HCT116 (cell line): ENCODE data around the gene HMHB1. TPM values are rescaled to one million over a fixed set of nuclear protein-coding genes. Genes with fewer than 3 reads are reported as not detected.

ENCODE experiments used
- ATAC-seq: fragments of 200-7000 bp; cut with Tn5 transposase; 2 replicates; pipeline ENCODE4 v1.9.1; 2020; ENCODE audit warnings: mild to moderate bottlenecking, moderate library complexity
- BruUV-seq: library from RNA; stranded (reverse); fragments of 400-500 nt; replicated peaks from 2 replicates; lab custom pipeline; 2021; lab: Mats Ljungman, UMichigan
- CTCF ChIA-PET: fragments of 300-600 bp; sonication (Branson Sonifier 250); formaldehyde crosslinking; loops from one replicate; lab custom pipeline; 2021; ENCODE audit warnings: antibody characterized with exemption; lab: Charles Lee
- POLR2A ChIA-PET: fragments of 300-600, 350-600 bp; sonication (Branson Sonifier 250); formaldehyde crosslinking; loops from one replicate; lab custom pipeline; 2021; ENCODE audit warnings: antibody characterized with exemption; lab: Charles Lee
- RAD21 ChIA-PET, 2 experiments: fragments of 300-600 bp; sonication (Branson Sonifier 250); formaldehyde crosslinking; loops; one replicate each; lab custom pipeline; 2023; ENCODE audit warnings: low total read pairs in 2 of 2; ENCODE audit not compliant: uncharacterized antibody in 2 of 2, unreplicated experiment in 2 of 2, low non-redundant PET in 1 of 2; lab: Charles Lee
- DNase-seq: peaks from one replicate; pipeline ENCODE4 v3.0.0-alpha.2; 2010; ENCODE audit warnings: low read depth, low spot score
- H2AFZ ChIP-seq: fragments of 200-600 bp; shearing (Covaris generic), sonication (generic); 2 replicates; pipeline ENCODE4 v1.6.1; 2017; ENCODE audit warnings: low read depth, mixed run types, mixed read lengths, antibody characterized with exemption, low read length; ENCODE audit not compliant: poor library complexity, severe bottlenecking
- H3K27ac ChIP-seq: 2 replicates; pipeline ENCODE4 v1.5.1; 2012; ENCODE audit warnings: low read depth, low read length
- H3K27me3 ChIP-seq: fragments of 200-600 bp; sonication (generic); 2 replicates; pipeline ENCODE4 v1.6.1; 2016; ENCODE audit warnings: mixed run types, low read length, mixed read lengths; ENCODE audit not compliant: insufficient read depth
- H3K36me3 ChIP-seq, 2 experiments: fragments of 200-500 bp in 1 of 2; fragments of 200-600 bp in 1 of 2; sonication (Bioruptor generic) in 1 of 2; sonication (generic) in 1 of 2; 2 replicates each; pipeline versions ENCODE4 v1.5.1 to v1.6.1; 2014 to 2016; ENCODE audit warnings: low read length in 2 of 2, inconsistent platforms in 1 of 2, mixed read lengths in 1 of 2, mixed run types in 1 of 2; ENCODE audit not compliant: insufficient read depth in 2 of 2, control insufficient read depth in 1 of 2
- H3K4me1 ChIP-seq, 2 experiments: fragments of 200-600 bp in 1 of 2; sonication (generic) in 1 of 2; 2 replicates each; pipeline versions ENCODE4 v1.5.1 to v1.6.1; 2012 to 2017; ENCODE audit warnings: low read length in 2 of 2, inconsistent platforms in 1 of 2, mild to moderate bottlenecking in 1 of 2, mixed read lengths in 1 of 2, mixed run types in 1 of 2, moderate library complexity in 1 of 2; ENCODE audit not compliant: insufficient read depth in 2 of 2, control insufficient read depth in 1 of 2
- H3K4me2 ChIP-seq: fragments of 200-600 bp; sonication (generic); 2 replicates; pipeline ENCODE4 v1.6.1; 2017; ENCODE audit warnings: mixed run types, low read length, mixed read lengths
- H3K4me3 ChIP-seq, 2 experiments: fragments of 200-600 bp in 1 of 2; sonication (generic) in 1 of 2; replicated peaks in 1 of 2; 2 replicates each; pipeline ENCODE4 v1.5.1; 2011 to 2016; ENCODE audit warnings: low read length in 2 of 2, control low read depth in 1 of 2, low read depth in 1 of 2, mild to moderate bottlenecking in 1 of 2, mixed read lengths in 1 of 2, mixed run types in 1 of 2
- H3K79me2 ChIP-seq: fragments of 200-600 bp; sonication (generic); 2 replicates; pipeline ENCODE4 v1.6.1; 2017; ENCODE audit warnings: mild to moderate bottlenecking, mixed run types, low read length, moderate library complexity, mixed read lengths; ENCODE audit not compliant: insufficient read depth
- H3K9ac ChIP-seq: fragments of 200-600 bp; sonication (generic); 2 replicates; pipeline ENCODE4 v1.6.1; 2016; ENCODE audit warnings: low read length, mixed read lengths
- H3K9me2 ChIP-seq: fragments of 200-600 bp; sonication (generic), shearing (Covaris generic); 2 replicates; pipeline ENCODE4 v1.6.1; 2017; ENCODE audit warnings: mixed run types, mild to moderate bottlenecking, moderate library complexity; ENCODE audit not compliant: insufficient read depth
- H3K9me3 ChIP-seq, 2 experiments: fragments of 200-500 bp in 1 of 2; fragments of 200-600 bp in 1 of 2; sonication (Bioruptor generic) in 1 of 2; sonication (generic) in 1 of 2; 2 replicates each; pipeline ENCODE4 v1.6.1; 2014 to 2017; ENCODE audit warnings: low read length in 2 of 2, mixed read lengths in 2 of 2, inconsistent platforms in 1 of 2, low read depth in 1 of 2, mild to moderate bottlenecking in 1 of 2, mixed run types in 1 of 2, moderate library complexity in 1 of 2; ENCODE audit not compliant: control insufficient read depth in 1 of 2, insufficient read depth in 1 of 2
- H4K20me1 ChIP-seq: fragments of 200-600 bp; sonication (generic), shearing (Covaris generic); 2 replicates; pipeline ENCODE4 v1.6.1; 2017; ENCODE audit warnings: mixed run types, mild to moderate bottlenecking, moderate library complexity; ENCODE audit not compliant: insufficient read depth
- CEBPB ChIP-seq: IDR thresholded peaks from 2 replicates; pipeline ENCODE4 v1.6.1; 2012; ENCODE audit warnings: low read depth
- EGR1 ChIP-seq: IDR thresholded peaks from 2 replicates; pipeline ENCODE4 v1.6.1; 2012; ENCODE audit warnings: low read depth
- EZH2phosphoT487 ChIP-seq: fragments of 200-600 bp; IDR thresholded peaks from 2 replicates; pipeline ENCODE4 v1.6.1; 2018; ENCODE audit warnings: antibody characterized with exemption, borderline replicate concordance
- FOSL1 ChIP-seq: IDR thresholded peaks from 2 replicates; pipeline ENCODE4 v1.6.1; 2012; ENCODE audit warnings: low read depth
- RAD21 ChIP-seq: IDR thresholded peaks from 2 replicates; pipeline ENCODE4 v1.6.1; 2012; ENCODE audit warnings: low read depth, mild to moderate bottlenecking
- SIN3A ChIP-seq: IDR thresholded peaks from 2 replicates; pipeline ENCODE4 v1.6.1; 2012; ENCODE audit warnings: low read depth
- SP1 ChIP-seq: IDR thresholded peaks from 2 replicates; pipeline ENCODE4 v1.6.1; 2012; ENCODE audit warnings: low read depth
- SRF ChIP-seq: IDR thresholded peaks from 2 replicates; pipeline ENCODE4 v1.6.1; 2012; ENCODE audit warnings: low read depth
- TCF7L2 ChIP-seq: IDR thresholded peaks from 2 replicates; pipeline ENCODE4 v1.7.0; 2011; ENCODE audit warnings: borderline replicate concordance, inconsistent platforms; ENCODE audit not compliant: insufficient read depth, insufficient read length; ENCODE audit errors: extremely low read depth
- ZNF274 ChIP-seq: fragments of 200-500 bp; sonication (Bioruptor generic); IDR thresholded peaks from 2 replicates; pipeline ENCODE4 v1.6.1; 2014; ENCODE audit warnings: mild to moderate bottlenecking, low read depth, low read length, inconsistent platforms
- intact Hi-C: fragments of 100-400 bp; cut with micrococcal nuclease; formaldehyde crosslinking; loops from 2 replicates; pipeline ENCODE4 v1.10.0; 2022
- total RNA-seq: library from RNA; stranded (reverse); gene quantifications from one replicate; pipeline ENCODE4 v1.2.1, GENCODE V29; 2021; ENCODE audit not compliant: unreplicated experiment
- TF ChIP-seq, protein P1 (sequence below): IDR thresholded peaks from 2 replicates; pipeline ENCODE4 v1.6.1; 2012
- TF ChIP-seq, protein P2 (sequence below): IDR thresholded peaks from 2 replicates; pipeline ENCODE4 v1.6.1; 2012
- TF ChIP-seq, protein P3 (sequence below): IDR thresholded peaks from 2 replicates; pipeline ENCODE4 v1.6.1; 2012; ENCODE audit warnings: low read depth
- TF ChIP-seq, protein P4 (sequence below), 3 experiments: fragments of 200-600 bp in 1 of 3; sonication (generic) in 1 of 3; IDR thresholded peaks in 2 of 3; conservative IDR thresholded peaks in 1 of 3; 2 replicates each; pipeline ENCODE4 v1.5.1; 2012 to 2017; ENCODE audit warnings: low read depth in 2 of 3, low read length in 2 of 3, antibody characterized with exemption in 1 of 3, borderline replicate concordance in 1 of 3, control low read depth in 1 of 3, mild to moderate bottlenecking in 1 of 3, mixed read lengths in 1 of 3, mixed run types in 1 of 3, moderate library complexity in 1 of 3; ENCODE audit not compliant: insufficient read depth in 1 of 3

Gene HMHB1
- total RNA-seq, 1 experiment from 2014 or later: not detected

DNA sequence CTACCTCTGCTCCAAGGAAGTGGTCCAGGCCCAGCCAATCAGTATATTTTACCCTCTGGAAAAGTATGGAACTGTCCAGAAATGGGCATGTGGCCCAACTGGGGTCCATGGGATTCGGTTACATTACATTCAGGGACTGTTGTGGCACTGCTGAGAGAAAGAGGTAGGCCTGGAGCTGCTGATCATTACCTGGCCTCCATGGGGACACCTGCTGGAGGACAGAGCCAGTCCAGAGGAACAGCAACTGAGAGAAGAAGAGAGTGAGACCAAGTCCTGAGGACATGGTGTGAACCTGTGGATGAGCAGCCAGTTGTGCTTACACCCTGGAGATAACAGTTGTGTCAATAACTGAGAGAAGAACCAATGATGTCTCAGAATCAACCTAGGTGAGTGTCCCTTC is 48.2 kb downstream of the HMHB1 start (continued):
- no peak for TF ChIP-seq ZNF274

DNA sequence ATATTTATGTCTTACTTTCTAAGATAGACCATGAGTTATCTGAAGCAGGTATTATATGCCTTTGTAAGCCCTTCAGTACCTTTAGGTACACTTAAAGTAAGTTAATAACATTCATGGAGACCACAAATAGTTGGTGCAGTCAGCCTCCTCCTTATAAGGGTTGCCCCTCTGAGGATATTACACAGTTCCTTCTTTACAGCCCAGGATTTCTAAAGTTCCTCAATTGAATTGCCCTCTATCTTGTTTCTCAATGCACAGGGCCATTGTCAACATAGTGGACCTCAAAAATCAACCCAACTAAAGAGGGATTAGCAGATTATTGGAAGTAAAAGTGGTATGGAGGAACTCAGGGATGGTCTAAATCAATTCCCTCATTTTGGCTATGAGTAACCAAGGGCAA is 50.3 kb downstream of the HMHB1 start:
- Histone ChIP-seq H3K4me3 (no peak overlapping the region), H3K4me1 (no peaks in the 10 kb centered on the region), H3K27me3 (no peaks in the 10 kb centered on the region), H3K9me2 (no peaks in the 10 kb centered on the region), H3K9me3 (no peaks in the 10 kb centered on the region), H3K27ac (no peak overlapping the region), H3K4me2 (no peak overlapping the region), H3K36me3 (no peaks in the 10 kb centered on the region), H3K79me2 (no peaks in the 10 kb centered on the region), H3K9ac (no peak overlapping the region), H2AFZ (no peak overlapping the region), H4K20me1 (no peaks in the 10 kb centered on the region)
- TF ChIP-seq SP1: no peak
- TF ChIP-seq ZNF274: no peak
- TF ChIP-seq, protein P1, sequence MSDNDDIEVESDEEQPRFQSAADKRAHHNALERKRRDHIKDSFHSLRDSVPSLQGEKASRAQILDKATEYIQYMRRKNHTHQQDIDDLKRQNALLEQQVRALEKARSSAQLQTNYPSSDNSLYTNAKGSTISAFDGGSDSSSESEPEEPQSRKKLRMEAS: no peak
- TF ChIP-seq, protein P2, sequence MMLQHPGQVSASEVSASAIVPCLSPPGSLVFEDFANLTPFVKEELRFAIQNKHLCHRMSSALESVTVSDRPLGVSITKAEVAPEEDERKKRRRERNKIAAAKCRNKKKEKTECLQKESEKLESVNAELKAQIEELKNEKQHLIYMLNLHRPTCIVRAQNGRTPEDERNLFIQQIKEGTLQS: no peak
- no peak for TF ChIP-seq RAD21
- no peak for TF ChIP-seq EGR1
- TF ChIP-seq FOSL1: no peak
- TF ChIP-seq SIN3A: no peak
- TF ChIP-seq TCF7L2: no peak
- TF ChIP-seq, protein P3, sequence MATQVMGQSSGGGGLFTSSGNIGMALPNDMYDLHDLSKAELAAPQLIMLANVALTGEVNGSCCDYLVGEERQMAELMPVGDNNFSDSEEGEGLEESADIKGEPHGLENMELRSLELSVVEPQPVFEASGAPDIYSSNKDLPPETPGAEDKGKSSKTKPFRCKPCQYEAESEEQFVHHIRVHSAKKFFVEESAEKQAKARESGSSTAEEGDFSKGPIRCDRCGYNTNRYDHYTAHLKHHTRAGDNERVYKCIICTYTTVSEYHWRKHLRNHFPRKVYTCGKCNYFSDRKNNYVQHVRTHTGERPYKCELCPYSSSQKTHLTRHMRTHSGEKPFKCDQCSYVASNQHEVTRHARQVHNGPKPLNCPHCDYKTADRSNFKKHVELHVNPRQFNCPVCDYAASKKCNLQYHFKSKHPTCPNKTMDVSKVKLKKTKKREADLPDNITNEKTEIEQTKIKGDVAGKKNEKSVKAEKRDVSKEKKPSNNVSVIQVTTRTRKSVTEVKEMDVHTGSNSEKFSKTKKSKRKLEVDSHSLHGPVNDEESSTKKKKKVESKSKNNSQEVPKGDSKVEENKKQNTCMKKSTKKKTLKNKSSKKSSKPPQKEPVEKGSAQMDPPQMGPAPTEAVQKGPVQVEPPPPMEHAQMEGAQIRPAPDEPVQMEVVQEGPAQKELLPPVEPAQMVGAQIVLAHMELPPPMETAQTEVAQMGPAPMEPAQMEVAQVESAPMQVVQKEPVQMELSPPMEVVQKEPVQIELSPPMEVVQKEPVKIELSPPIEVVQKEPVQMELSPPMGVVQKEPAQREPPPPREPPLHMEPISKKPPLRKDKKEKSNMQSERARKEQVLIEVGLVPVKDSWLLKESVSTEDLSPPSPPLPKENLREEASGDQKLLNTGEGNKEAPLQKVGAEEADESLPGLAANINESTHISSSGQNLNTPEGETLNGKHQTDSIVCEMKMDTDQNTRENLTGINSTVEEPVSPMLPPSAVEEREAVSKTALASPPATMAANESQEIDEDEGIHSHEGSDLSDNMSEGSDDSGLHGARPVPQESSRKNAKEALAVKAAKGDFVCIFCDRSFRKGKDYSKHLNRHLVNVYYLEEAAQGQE: no peak
- no peak for TF ChIP-seq SRF
- TF ChIP-seq CEBPB: no peak
- TF ChIP-seq, protein P4, sequence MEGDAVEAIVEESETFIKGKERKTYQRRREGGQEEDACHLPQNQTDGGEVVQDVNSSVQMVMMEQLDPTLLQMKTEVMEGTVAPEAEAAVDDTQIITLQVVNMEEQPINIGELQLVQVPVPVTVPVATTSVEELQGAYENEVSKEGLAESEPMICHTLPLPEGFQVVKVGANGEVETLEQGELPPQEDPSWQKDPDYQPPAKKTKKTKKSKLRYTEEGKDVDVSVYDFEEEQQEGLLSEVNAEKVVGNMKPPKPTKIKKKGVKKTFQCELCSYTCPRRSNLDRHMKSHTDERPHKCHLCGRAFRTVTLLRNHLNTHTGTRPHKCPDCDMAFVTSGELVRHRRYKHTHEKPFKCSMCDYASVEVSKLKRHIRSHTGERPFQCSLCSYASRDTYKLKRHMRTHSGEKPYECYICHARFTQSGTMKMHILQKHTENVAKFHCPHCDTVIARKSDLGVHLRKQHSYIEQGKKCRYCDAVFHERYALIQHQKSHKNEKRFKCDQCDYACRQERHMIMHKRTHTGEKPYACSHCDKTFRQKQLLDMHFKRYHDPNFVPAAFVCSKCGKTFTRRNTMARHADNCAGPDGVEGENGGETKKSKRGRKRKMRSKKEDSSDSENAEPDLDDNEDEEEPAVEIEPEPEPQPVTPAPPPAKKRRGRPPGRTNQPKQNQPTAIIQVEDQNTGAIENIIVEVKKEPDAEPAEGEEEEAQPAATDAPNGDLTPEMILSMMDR (IDR thresholded peaks at IDR 0.05 in 2 of 3, conservative IDR thresholded peaks at IDR 0.05 in 1 of 3; ENCODE audit: borderline replicate concordance in 1 of 3, insufficient read depth in 1 of 3, low read depth in 2 of 3, low read length in 2 of 3): no peak
- no peak for TF ChIP-seq EZH2phosphoT487
- CTCF ChIA-PET: no interaction called here
- POLR2A ChIA-PET: no interaction called here
- no peak for DNase-seq
- no peak for ATAC-seq
- RAD21 ChIA-PET: no interaction called here
- BruUV-seq: no TSS peak
- intact Hi-C loops: no loop called here
